HCT116 (cell line): ENCODE measurements around the gene CLEC4G. TPM values are rescaled to one million over a fixed set of nuclear protein-coding genes. Genes with fewer than 3 reads are reported as not detected.

ENCODE experiments used
- ATAC-seq: fragments of 200-7000 bp; cut with Tn5 transposase; 2 replicates; pipeline ENCODE4 v1.9.1; 2020; ENCODE audit warnings: mild to moderate bottlenecking, moderate library complexity
- BruUV-seq: library from RNA; stranded (reverse); fragments of 400-500 nt; replicated peaks from 2 replicates; lab custom pipeline; 2021; lab: Mats Ljungman, UMichigan
- CTCF ChIA-PET: fragments of 300-600 bp; sonication (Branson Sonifier 250); formaldehyde crosslinking; loops from one replicate; lab custom pipeline; 2021; ENCODE audit warnings: antibody characterized with exemption; lab: Charles Lee
- POLR2A ChIA-PET: fragments of 300-600, 350-600 bp; sonication (Branson Sonifier 250); formaldehyde crosslinking; loops from one replicate; lab custom pipeline; 2021; ENCODE audit warnings: antibody characterized with exemption; lab: Charles Lee
- RAD21 ChIA-PET, 2 experiments: fragments of 300-600 bp; sonication (Branson Sonifier 250); formaldehyde crosslinking; loops; one replicate each; lab custom pipeline; 2023; ENCODE audit warnings: low total read pairs in 2 of 2; ENCODE audit not compliant: uncharacterized antibody in 2 of 2, unreplicated experiment in 2 of 2, low non-redundant PET in 1 of 2; lab: Charles Lee
- DNase-seq: peaks from one replicate; pipeline ENCODE4 v3.0.0-alpha.2; 2010; ENCODE audit warnings: low read depth, low spot score
- H2AFZ ChIP-seq: fragments of 200-600 bp; shearing (Covaris generic), sonication (generic); 2 replicates; pipeline ENCODE4 v1.6.1; 2017; ENCODE audit warnings: low read depth, mixed run types, mixed read lengths, antibody characterized with exemption, low read length; ENCODE audit not compliant: poor library complexity, severe bottlenecking
- H3K27ac ChIP-seq: 2 replicates; pipeline ENCODE4 v1.5.1; 2012; ENCODE audit warnings: low read depth, low read length
- H3K27me3 ChIP-seq: fragments of 200-600 bp; sonication (generic); 2 replicates; pipeline ENCODE4 v1.6.1; 2016; ENCODE audit warnings: mixed run types, low read length, mixed read lengths; ENCODE audit not compliant: insufficient read depth
- H3K36me3 ChIP-seq, 2 experiments: fragments of 200-500 bp in 1 of 2; fragments of 200-600 bp in 1 of 2; sonication (Bioruptor generic) in 1 of 2; sonication (generic) in 1 of 2; 2 replicates each; pipeline versions ENCODE4 v1.5.1 to v1.6.1; 2014 to 2016; ENCODE audit warnings: low read length in 2 of 2, inconsistent platforms in 1 of 2, mixed read lengths in 1 of 2, mixed run types in 1 of 2; ENCODE audit not compliant: insufficient read depth in 2 of 2, control insufficient read depth in 1 of 2
- H3K4me1 ChIP-seq, 2 experiments: fragments of 200-600 bp in 1 of 2; sonication (generic) in 1 of 2; 2 replicates each; pipeline versions ENCODE4 v1.5.1 to v1.6.1; 2012 to 2017; ENCODE audit warnings: low read length in 2 of 2, inconsistent platforms in 1 of 2, mild to moderate bottlenecking in 1 of 2, mixed read lengths in 1 of 2, mixed run types in 1 of 2, moderate library complexity in 1 of 2; ENCODE audit not compliant: insufficient read depth in 2 of 2, control insufficient read depth in 1 of 2
- H3K4me2 ChIP-seq: fragments of 200-600 bp; sonication (generic); 2 replicates; pipeline ENCODE4 v1.6.1; 2017; ENCODE audit warnings: mixed run types, low read length, mixed read lengths
- H3K4me3 ChIP-seq, 2 experiments: fragments of 200-600 bp in 1 of 2; sonication (generic) in 1 of 2; replicated peaks in 1 of 2; 2 replicates each; pipeline ENCODE4 v1.5.1; 2011 to 2016; ENCODE audit warnings: low read length in 2 of 2, control low read depth in 1 of 2, low read depth in 1 of 2, mild to moderate bottlenecking in 1 of 2, mixed read lengths in 1 of 2, mixed run types in 1 of 2
- H3K79me2 ChIP-seq: fragments of 200-600 bp; sonication (generic); 2 replicates; pipeline ENCODE4 v1.6.1; 2017; ENCODE audit warnings: mild to moderate bottlenecking, mixed run types, low read length, moderate library complexity, mixed read lengths; ENCODE audit not compliant: insufficient read depth
- H3K9ac ChIP-seq: fragments of 200-600 bp; sonication (generic); 2 replicates; pipeline ENCODE4 v1.6.1; 2016; ENCODE audit warnings: low read length, mixed read lengths
- H3K9me2 ChIP-seq: fragments of 200-600 bp; sonication (generic), shearing (Covaris generic); 2 replicates; pipeline ENCODE4 v1.6.1; 2017; ENCODE audit warnings: mixed run types, mild to moderate bottlenecking, moderate library complexity; ENCODE audit not compliant: insufficient read depth
- H3K9me3 ChIP-seq, 2 experiments: fragments of 200-500 bp in 1 of 2; fragments of 200-600 bp in 1 of 2; sonication (Bioruptor generic) in 1 of 2; sonication (generic) in 1 of 2; 2 replicates each; pipeline ENCODE4 v1.6.1; 2014 to 2017; ENCODE audit warnings: low read length in 2 of 2, mixed read lengths in 2 of 2, inconsistent platforms in 1 of 2, low read depth in 1 of 2, mild to moderate bottlenecking in 1 of 2, mixed run types in 1 of 2, moderate library complexity in 1 of 2; ENCODE audit not compliant: control insufficient read depth in 1 of 2, insufficient read depth in 1 of 2
- H4K20me1 ChIP-seq: fragments of 200-600 bp; sonication (generic), shearing (Covaris generic); 2 replicates; pipeline ENCODE4 v1.6.1; 2017; ENCODE audit warnings: mixed run types, mild to moderate bottlenecking, moderate library complexity; ENCODE audit not compliant: insufficient read depth
- CBX3 ChIP-seq: IDR thresholded peaks from 2 replicates; pipeline ENCODE4 v1.6.1; 2012; ENCODE audit warnings: low read depth
- CEBPB ChIP-seq: IDR thresholded peaks from 2 replicates; pipeline ENCODE4 v1.6.1; 2012; ENCODE audit warnings: low read depth
- EZH2 ChIP-seq: fragments of 200-600 bp; sonication (generic); IDR thresholded peaks from 2 replicates; pipeline ENCODE4 v1.6.1; 2017; ENCODE audit warnings: antibody characterized with exemption, mixed run types
- EZH2phosphoT487 ChIP-seq: fragments of 200-600 bp; IDR thresholded peaks from 2 replicates; pipeline ENCODE4 v1.6.1; 2018; ENCODE audit warnings: antibody characterized with exemption, borderline replicate concordance
- JUND ChIP-seq: IDR thresholded peaks from 2 replicates; pipeline ENCODE4 v1.6.1; 2012
- POLR2AphosphoS5 ChIP-seq: IDR thresholded peaks from 2 replicates; pipeline ENCODE4 v1.6.1; 2011; ENCODE audit warnings: mild to moderate bottlenecking, low read depth, low read length, moderate library complexity
- RAD21 ChIP-seq: IDR thresholded peaks from 2 replicates; pipeline ENCODE4 v1.6.1; 2012; ENCODE audit warnings: low read depth, mild to moderate bottlenecking
- SP1 ChIP-seq: IDR thresholded peaks from 2 replicates; pipeline ENCODE4 v1.6.1; 2012; ENCODE audit warnings: low read depth
- SRF ChIP-seq: IDR thresholded peaks from 2 replicates; pipeline ENCODE4 v1.6.1; 2012; ENCODE audit warnings: low read depth
- TCF7L2 ChIP-seq: IDR thresholded peaks from 2 replicates; pipeline ENCODE4 v1.7.0; 2011; ENCODE audit warnings: borderline replicate concordance, inconsistent platforms; ENCODE audit not compliant: insufficient read depth, insufficient read length; ENCODE audit errors: extremely low read depth
- ZFX ChIP-seq: fragments of 450-650 bp; IDR thresholded peaks from 2 replicates; pipeline ENCODE4 v1.6.1; 2017
- ZNF274 ChIP-seq: fragments of 200-500 bp; sonication (Bioruptor generic); IDR thresholded peaks from 2 replicates; pipeline ENCODE4 v1.6.1; 2014; ENCODE audit warnings: mild to moderate bottlenecking, low read depth, low read length, inconsistent platforms
- intact Hi-C: fragments of 100-400 bp; cut with micrococcal nuclease; formaldehyde crosslinking; loops from 2 replicates; pipeline ENCODE4 v1.10.0; 2022
- total RNA-seq: library from RNA; stranded (reverse); gene quantifications from one replicate; pipeline ENCODE4 v1.2.1, GENCODE V29; 2021; ENCODE audit not compliant: unreplicated experiment
- TF ChIP-seq, protein P1 (sequence below): IDR thresholded peaks from 2 replicates; pipeline ENCODE4 v1.6.1; 2012
- TF ChIP-seq, protein P2 (sequence below): IDR thresholded peaks from 2 replicates; pipeline ENCODE4 v1.6.1; 2011; ENCODE audit warnings: mild to moderate bottlenecking, low read length, moderate library complexity; ENCODE audit not compliant: insufficient replicate concordance; ENCODE audit errors: extremely low read depth
- TF ChIP-seq, protein P3 (sequence below): IDR thresholded peaks from 2 replicates; pipeline ENCODE4 v1.6.1; 2012

Gene CLEC4G
- total RNA-seq, 1 experiment from 2014 or later: not detected

DNA sequence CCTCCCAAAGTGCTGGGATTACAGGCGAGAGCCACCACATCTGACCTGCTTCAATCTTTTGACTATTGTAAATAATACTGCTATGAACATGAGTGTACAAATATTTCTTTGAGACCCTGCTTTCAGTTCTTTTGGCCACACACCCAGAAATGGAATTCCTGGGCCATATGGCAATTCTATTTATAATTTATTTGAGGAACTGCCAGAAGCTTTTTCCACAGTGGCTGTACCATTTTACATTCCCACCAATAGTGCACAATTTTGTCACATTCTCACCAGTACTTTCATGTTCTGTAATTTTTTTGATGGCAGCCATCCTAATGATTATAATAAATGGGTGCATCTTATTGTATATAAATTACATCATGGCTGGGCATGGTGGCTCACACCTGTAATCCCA lies 16.2 kb downstream of the CLEC4G start:
- no peak overlapping the region for H3K9ac ChIP-seq
- no peaks in the 10 kb centered on the region for H3K4me1 ChIP-seq
- H3K9me3 ChIP-seq: peaks cover 0 to 7% of the 10 kb centered on the region in 2 experiments; a peak in 1 of 4 replicates
- ChIA-PET CTCF (no interaction called here), POLR2A (no interaction called here), RAD21 (no interaction called here)
- no peak overlapping the region for H2AFZ ChIP-seq
- H3K79me2 ChIP-seq: no peaks in the 10 kb centered on the region
- H3K27me3 ChIP-seq: no peaks in the 10 kb centered on the region
- BruUV-seq: no TSS peak
- ATAC-seq (no peak), DNase-seq (no peak)
- intact Hi-C loops: no loop called here
- no peak overlapping the region for H3K27ac ChIP-seq
- H3K9me2 ChIP-seq: no peaks in the 10 kb centered on the region
- H4K20me1 ChIP-seq: no peaks in the 10 kb centered on the region
- TF ChIP-seq CBX3 (no peak), SRF (no peak), EZH2 (no peak), ZNF274 (no peak), POLR2AphosphoS5 (no peak), TCF7L2 (no peak), RAD21 (no peak), SP1 (no peak), JUND (no peak), EZH2phosphoT487 (no peak), CEBPB (no peak), ZFX (no peak)
- TF ChIP-seq, protein P1, sequence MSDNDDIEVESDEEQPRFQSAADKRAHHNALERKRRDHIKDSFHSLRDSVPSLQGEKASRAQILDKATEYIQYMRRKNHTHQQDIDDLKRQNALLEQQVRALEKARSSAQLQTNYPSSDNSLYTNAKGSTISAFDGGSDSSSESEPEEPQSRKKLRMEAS: no peak
- TF ChIP-seq, protein P2, sequence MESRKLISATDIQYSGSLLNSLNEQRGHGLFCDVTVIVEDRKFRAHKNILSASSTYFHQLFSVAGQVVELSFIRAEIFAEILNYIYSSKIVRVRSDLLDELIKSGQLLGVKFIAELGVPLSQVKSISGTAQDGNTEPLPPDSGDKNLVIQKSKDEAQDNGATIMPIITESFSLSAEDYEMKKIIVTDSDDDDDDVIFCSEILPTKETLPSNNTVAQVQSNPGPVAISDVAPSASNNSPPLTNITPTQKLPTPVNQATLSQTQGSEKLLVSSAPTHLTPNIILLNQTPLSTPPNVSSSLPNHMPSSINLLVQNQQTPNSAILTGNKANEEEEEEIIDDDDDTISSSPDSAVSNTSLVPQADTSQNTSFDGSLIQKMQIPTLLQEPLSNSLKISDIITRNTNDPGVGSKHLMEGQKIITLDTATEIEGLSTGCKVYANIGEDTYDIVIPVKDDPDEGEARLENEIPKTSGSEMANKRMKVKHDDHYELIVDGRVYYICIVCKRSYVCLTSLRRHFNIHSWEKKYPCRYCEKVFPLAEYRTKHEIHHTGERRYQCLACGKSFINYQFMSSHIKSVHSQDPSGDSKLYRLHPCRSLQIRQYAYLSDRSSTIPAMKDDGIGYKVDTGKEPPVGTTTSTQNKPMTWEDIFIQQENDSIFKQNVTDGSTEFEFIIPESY: no peak
- TF ChIP-seq, protein P3, sequence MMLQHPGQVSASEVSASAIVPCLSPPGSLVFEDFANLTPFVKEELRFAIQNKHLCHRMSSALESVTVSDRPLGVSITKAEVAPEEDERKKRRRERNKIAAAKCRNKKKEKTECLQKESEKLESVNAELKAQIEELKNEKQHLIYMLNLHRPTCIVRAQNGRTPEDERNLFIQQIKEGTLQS: no peak
- no peaks in the 10 kb centered on the region for H3K36me3 ChIP-seq
- H3K4me3 ChIP-seq: no peak overlapping the region
- no peak overlapping the region for H3K4me2 ChIP-seq
